K562 (cell line): Measurements from ENCODE around the gene ZFAND2B. TPM values are rescaled to one million over a fixed set of nuclear protein-coding genes. Genes with fewer than 3 reads are reported as not detected.

Experiments
- CGGBP1 ChIP-seq: fragments of 250-450 bp; sonication (Bioruptor Pico); IDR thresholded peaks from 2 replicates; pipeline ENCODE4 v1.9.0; 2021; ENCODE audit warnings: mild to moderate bottlenecking
- CSDE1 ChIP-seq, 2 experiments: fragments of 450-650 bp; IDR thresholded peaks; 2 replicates each; pipeline ENCODE4 v1.6.1; 2016; ENCODE audit warnings: mild to moderate bottlenecking in 1 of 2
- FOSL1 ChIP-seq: fragments of 200-800 bp; sonication (Bioruptor generic); conservative IDR thresholded peaks from 2 replicates; pipeline ENCODE4 v1.6.1; 2016; ENCODE audit warnings: missing genetic modification characterization, missing compliant biosample characterization
- FOXP1 ChIP-seq: sonication (generic); formaldehyde crosslinking; IDR thresholded peaks from 2 replicates; pipeline ENCODE4 v1.8.0; 2022; ENCODE audit warnings: mild to moderate bottlenecking, missing genetic modification reagents
- KDM4B ChIP-seq, 2 experiments: fragments of 450-650 bp in 1 of 2; sonication (generic) in 1 of 2; IDR thresholded peaks; 2 replicates each; pipeline ENCODE4 v1.6.1; 2016 to 2017; ENCODE audit warnings: borderline replicate concordance in 2 of 2, antibody characterized with exemption in 1 of 2, low read depth in 1 of 2, mild to moderate bottlenecking in 1 of 2
- MCM5 ChIP-seq: fragments of 450-650 bp; IDR thresholded peaks from 2 replicates; pipeline ENCODE4 v1.6.1; 2016; ENCODE audit warnings: low read depth
- SIX5 ChIP-seq, 2 experiments: IDR thresholded peaks; 2 replicates each; pipeline ENCODE4 v1.6.1; 2011; ENCODE audit warnings: low read length in 2 of 2, borderline replicate concordance in 1 of 2, low read depth in 1 of 2, mild to moderate bottlenecking in 1 of 2, moderate library complexity in 1 of 2; ENCODE audit not compliant: insufficient read depth in 1 of 2
- TAF1 ChIP-seq: IDR thresholded peaks from 2 replicates; pipeline ENCODE4 v1.6.1; 2011; ENCODE audit warnings: mild to moderate bottlenecking, low read length, moderate library complexity; ENCODE audit not compliant: insufficient read depth, control insufficient read depth, severe bottlenecking; ENCODE audit errors: extremely low read depth
- TSC22D4 ChIP-seq: fragments of 450-650 bp; IDR thresholded peaks from 2 replicates; pipeline ENCODE4 v1.6.1; 2016; ENCODE audit warnings: missing genetic modification characterization, missing biosample characterization, control low read depth
- XRCC5 ChIP-seq: fragments of 200-400 bp; formaldehyde crosslinking; IDR thresholded peaks from 2 replicates; pipeline ENCODE4 v1.6.1; 2017; ENCODE audit warnings: low read depth, mild to moderate bottlenecking, low read length
- ZBTB43 ChIP-seq: sonication (generic); formaldehyde crosslinking; IDR thresholded peaks from 2 replicates; pipeline ENCODE4 v1.8.0; 2023; ENCODE audit warnings: mild to moderate bottlenecking, missing genetic modification reagents
- ZFP91 ChIP-seq: sonication (generic); formaldehyde crosslinking; IDR thresholded peaks from 2 replicates; pipeline ENCODE4 v1.8.0; 2022; ENCODE audit warnings: mild to moderate bottlenecking, missing genetic modification reagents
- ZNF592 ChIP-seq: fragments of 450-650 bp; IDR thresholded peaks from 2 replicates; pipeline ENCODE4 v1.6.1; 2017; ENCODE audit warnings: antibody characterized with exemption, mild to moderate bottlenecking
- ZNF668 ChIP-seq: fragments of 250-450 bp; sonication (Bioruptor Pico); IDR thresholded peaks from 2 replicates; pipeline ENCODE4 v1.8.0; 2022; ENCODE audit warnings: mild to moderate bottlenecking, inconsistent platforms
- polyA plus RNA-seq, 8 experiments: library from polyadenylated mRNA; depleted of rRNA in 4 of 8; stranded (reverse) in 5 of 8; unstranded in 3 of 8; fragments of >200 nt; fragmentation: Nextera tagmentation in 2 of 8; fragmentation: Illumina TruSeq in 1 of 8; extraction: Ambion mirVana in 2 of 8; extraction: Trizol in 1 of 8; gene quantifications; 2 replicates each; pipeline versions ENCODE4 v1.2.1 to v1.2.3, GENCODE V29; 2011 to 2014; ENCODE audit warnings: inconsistent platforms in 1 of 8, missing spikeins in 1 of 8
- total RNA-seq, 7 experiments: library from RNA; depleted of rRNA in 6 of 7; stranded (reverse); fragments of >200 nt in 6 of 7; fragmentation: Illumina TruSeq in 2 of 7; extraction: Trizol in 2 of 7; gene quantifications; 2 replicates each; pipeline versions ENCODE4 v1.2.1 to v1.2.3, GENCODE V29; 2011 to 2021; ENCODE audit warnings: low replicate concordance in 1 of 7
- TF ChIP-seq, protein P1 (sequence below): fragments of 250-450 bp; sonication (Bioruptor Pico); IDR thresholded peaks from 2 replicates; pipeline ENCODE4 v1.8.0; 2022; ENCODE audit warnings: moderate library complexity, mild to moderate bottlenecking, inconsistent platforms

The ZFAND2B gene
- total and polyA plus RNA-seq, 9 of the 15 experiments (the other 6 are each of a cell fraction or from before 2014, with no cell fraction given) = 9.9 to 33.3 (median 26.1) TPM

DNA sequence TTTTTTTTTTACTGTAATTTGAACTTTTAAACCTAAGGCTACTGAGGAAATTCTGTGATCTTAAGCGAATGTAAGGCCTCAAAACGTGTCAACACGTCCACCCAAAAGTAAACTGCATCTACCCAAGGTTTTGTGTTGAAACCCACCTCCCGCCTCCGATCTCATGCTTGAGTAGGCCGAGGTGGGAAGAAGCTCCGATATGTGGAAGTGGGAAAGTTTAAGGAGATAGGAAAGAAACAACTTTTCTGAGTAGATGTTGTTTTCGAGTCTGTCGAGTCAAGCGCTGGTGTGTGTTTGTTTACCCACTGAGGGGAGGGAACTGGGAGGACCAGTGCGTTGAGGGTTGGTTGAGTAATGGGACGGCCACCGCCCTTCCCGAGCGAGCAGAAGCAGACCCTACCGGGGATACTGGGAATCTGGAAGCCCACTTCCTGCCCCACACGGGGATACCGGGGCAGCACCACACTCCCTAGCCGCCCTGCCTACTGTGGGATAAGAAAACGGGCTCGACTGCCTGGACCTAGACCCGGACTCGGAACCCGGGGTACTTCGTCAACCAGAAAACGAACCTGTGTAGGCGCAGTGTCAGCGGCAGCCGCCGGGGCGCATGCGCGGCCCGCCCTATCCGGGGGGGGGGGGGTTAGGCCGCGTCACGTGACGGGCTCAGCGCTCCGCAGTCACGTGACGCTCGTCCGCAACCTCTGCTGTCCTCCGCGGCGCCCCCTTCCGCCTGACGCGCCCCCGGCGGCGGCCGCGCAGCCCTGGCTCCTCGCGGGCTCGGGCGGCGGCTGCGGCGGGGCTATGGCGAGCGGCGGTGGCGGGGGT, 28.8 kb upstream of the ZFAND2B start, which contains the start of gene RETREG2 (continued):
- 0 out of 2 replicates have a peak, but pooled peaks have one; percentile 27 for TF ChIP-seq ZNF592
- TF ChIP-seq FOSL1 (tag) = peak; percentile 87
- TF ChIP-seq KDM4B (IDR thresholded peaks at IDR 0.05; ENCODE audit: borderline replicate concordance in 2 of 2, low read depth in 1 of 2) = no peak
- TF ChIP-seq CGGBP1 = no peak
- TF ChIP-seq CSDE1 (IDR thresholded peaks at IDR 0.05) = no peak
- no peak for TF ChIP-seq ZNF668 (CRISPR knock-in tag)
- TF ChIP-seq XRCC5 = no peak
- TF ChIP-seq FOXP1 = 0 out of 2 replicates have a peak, but pooled peaks have one; percentile 39
- TF ChIP-seq ZFP91 (CRISPR knock-in tag) = no peak
- no peak for TF ChIP-seq TSC22D4 (tag)
- TF ChIP-seq TAF1 = peak; percentile 44
- TF ChIP-seq, protein P1, sequence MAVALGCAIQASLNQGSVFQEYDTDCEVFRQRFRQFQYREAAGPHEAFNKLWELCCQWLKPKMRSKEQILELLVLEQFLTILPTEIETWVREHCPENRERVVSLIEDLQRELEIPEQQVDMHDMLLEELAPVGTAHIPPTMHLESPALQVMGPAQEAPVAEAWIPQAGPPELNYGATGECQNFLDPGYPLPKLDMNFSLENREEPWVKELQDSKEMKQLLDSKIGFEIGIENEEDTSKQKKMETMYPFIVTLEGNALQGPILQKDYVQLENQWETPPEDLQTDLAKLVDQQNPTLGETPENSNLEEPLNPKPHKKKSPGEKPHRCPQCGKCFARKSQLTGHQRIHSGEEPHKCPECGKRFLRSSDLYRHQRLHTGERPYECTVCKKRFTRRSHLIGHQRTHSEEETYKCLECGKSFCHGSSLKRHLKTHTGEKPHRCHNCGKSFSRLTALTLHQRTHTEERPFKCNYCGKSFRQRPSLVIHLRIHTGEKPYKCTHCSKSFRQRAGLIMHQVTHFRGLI (CRISPR knock-in tag) = no peak
- no peak for TF ChIP-seq ZBTB43 (CRISPR knock-in tag)
- no peak for TF ChIP-seq SIX5 (IDR thresholded peaks at IDR 0.05; ENCODE audit: borderline replicate concordance in 1 of 2, insufficient read depth in 1 of 2, low read depth in 1 of 2, low read length in 2 of 2)
- no peak for TF ChIP-seq MCM5
